SU-DHL-6 (cell line): ENCODE measurements around the gene IGLL5.

Experiments
- EZH2phosphoT487 ChIP-seq: fragments of 200-600 bp; sonication (generic), shearing (Covaris generic); conservative IDR thresholded peaks from 2 replicates; pipeline ENCODE4 v1.6.1; 2018; ENCODE audit warnings: mild to moderate bottlenecking, antibody characterized with exemption, low read length, moderate library complexity, mixed read lengths
- TF ChIP-seq, protein P1 (sequence below): fragments of 200-600 bp; sonication (generic); IDR thresholded peaks from one replicate; pipeline ENCODE4 v1.5.1; 2017; ENCODE audit warnings: antibody characterized with exemption, mild to moderate bottlenecking, low read length, moderate library complexity; ENCODE audit not compliant: insufficient read depth, poor library complexity, severe bottlenecking

DNA sequence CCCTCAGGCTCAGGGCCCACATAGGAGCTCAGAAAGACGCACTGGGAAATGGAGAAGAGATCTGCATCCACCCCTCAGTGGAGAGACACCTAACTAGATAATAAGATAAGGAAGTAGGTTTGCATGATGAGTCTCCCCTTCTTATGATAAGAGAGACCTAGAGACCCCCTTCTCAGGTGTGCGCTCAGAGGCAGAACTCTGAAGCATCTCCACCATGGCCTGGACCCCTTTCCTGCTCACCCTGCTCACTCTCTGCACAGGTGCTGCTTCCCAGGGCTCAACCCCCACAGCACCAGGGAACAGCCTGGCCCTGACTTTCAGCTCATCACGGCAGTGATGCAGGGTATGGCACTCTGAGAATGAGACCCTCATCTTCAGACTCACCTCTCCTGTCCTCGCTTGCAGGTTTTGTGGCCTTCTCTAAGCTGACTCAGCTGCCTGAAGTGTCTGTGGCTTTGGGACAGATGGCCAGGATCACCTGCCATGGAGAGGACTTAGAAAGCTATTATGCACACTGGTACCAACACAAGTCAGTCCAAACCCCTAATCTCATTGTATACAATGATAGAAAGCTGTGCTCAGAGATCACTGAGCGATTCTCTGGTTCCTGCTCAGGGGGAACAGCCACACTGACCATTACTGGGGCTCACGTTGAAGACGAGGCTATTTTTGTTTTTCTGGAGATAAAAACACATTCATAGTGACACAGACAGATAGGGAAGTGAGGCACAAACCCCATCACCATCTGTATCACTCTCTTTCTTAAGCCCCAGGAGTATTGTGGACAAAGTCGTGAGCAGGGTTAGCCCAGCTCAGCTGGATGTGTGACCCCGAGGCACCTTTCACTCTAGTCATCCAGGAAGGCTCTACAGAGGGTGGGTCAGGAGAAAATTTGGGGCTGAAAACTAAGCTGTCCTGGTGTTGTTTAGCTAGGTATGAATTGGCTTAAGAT, 29.7 kb upstream of the IGLL5 start:
- TF ChIP-seq, protein P1, sequence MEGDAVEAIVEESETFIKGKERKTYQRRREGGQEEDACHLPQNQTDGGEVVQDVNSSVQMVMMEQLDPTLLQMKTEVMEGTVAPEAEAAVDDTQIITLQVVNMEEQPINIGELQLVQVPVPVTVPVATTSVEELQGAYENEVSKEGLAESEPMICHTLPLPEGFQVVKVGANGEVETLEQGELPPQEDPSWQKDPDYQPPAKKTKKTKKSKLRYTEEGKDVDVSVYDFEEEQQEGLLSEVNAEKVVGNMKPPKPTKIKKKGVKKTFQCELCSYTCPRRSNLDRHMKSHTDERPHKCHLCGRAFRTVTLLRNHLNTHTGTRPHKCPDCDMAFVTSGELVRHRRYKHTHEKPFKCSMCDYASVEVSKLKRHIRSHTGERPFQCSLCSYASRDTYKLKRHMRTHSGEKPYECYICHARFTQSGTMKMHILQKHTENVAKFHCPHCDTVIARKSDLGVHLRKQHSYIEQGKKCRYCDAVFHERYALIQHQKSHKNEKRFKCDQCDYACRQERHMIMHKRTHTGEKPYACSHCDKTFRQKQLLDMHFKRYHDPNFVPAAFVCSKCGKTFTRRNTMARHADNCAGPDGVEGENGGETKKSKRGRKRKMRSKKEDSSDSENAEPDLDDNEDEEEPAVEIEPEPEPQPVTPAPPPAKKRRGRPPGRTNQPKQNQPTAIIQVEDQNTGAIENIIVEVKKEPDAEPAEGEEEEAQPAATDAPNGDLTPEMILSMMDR: no peak
- TF ChIP-seq EZH2phosphoT487: no peak
